GM21825 (cell line): ENCODE data around the gene CHSY1.

ENCODE experiments used
- ATAC-seq: cut with Tn5 transposase; IDR thresholded peaks from one replicate; pipeline ENCODE4 v1.9.1; 2021; ENCODE audit warnings: mild to moderate bottlenecking, moderate library complexity; ENCODE audit not compliant: unreplicated experiment

Gene CHSY1

GRCh38 chr15:101190092-101190595, 61.7 kb downstream of the CHSY1 start:
- ATAC-seq = no peak

GRCh38 chr15:101189409-101190091, 62.3 kb downstream of the CHSY1 start:
- ATAC-seq = no peak

GRCh38 chr15:101188637-101189408, 63.0 kb downstream of the CHSY1 start:
- ATAC-seq = no peak

GRCh38 chr15:101187820-101188636, 63.8 kb downstream of the CHSY1 start:
- ATAC-seq = no peak

- ATAC-seq = no peak
Measured at GRCh38 chr15:101185770-101186169, 66.1 kb downstream of the CHSY1 start.

GRCh38 chr15:101185336-101185735, 66.5 kb downstream of the CHSY1 start:
- ATAC-seq = no peak

GRCh38 chr15:101184830-101185229, 67.0 kb downstream of the CHSY1 start:
- ATAC-seq = no peak

- ATAC-seq = no peak
Measured at GRCh38 chr15:101183931-101184305, 67.9 kb downstream of the CHSY1 start.

- no peak for ATAC-seq
Measured at GRCh38 chr15:101183226-101183930, 68.5 kb downstream of the CHSY1 start.

- no peak for ATAC-seq
Measured at GRCh38 chr15:101182215-101182614, 69.6 kb downstream of the CHSY1 start.

- ATAC-seq = no peak
Measured at GRCh38 chr15:101181349-101181748, 70.5 kb downstream of the CHSY1 start.

GRCh38 chr15:101180620-101181307, 71.1 kb downstream of the CHSY1 start:
- ATAC-seq = no peak

GRCh38 chr15:101179341-101180153, 72.3 kb downstream of the CHSY1 start:
- ATAC-seq = no peak

- no peak for ATAC-seq
Measured at GRCh38 chr15:101178931-101179330, 72.9 kb downstream of the CHSY1 start.

GRCh38 chr15:101178479-101178878, 73.4 kb downstream of the CHSY1 start:
- no peak for ATAC-seq

- no peak for ATAC-seq
Measured at GRCh38 chr15:101177866-101178265, 74.0 kb downstream of the CHSY1 start.

- no peak for ATAC-seq
Measured at GRCh38 chr15:101176625-101177024, 75.2 kb downstream of the CHSY1 start.

GRCh38 chr15:101175401-101175800, 76.4 kb downstream of the CHSY1 start:
- no peak for ATAC-seq

- ATAC-seq = no peak
Measured at GRCh38 chr15:101174152-101174920, 77.5 kb downstream of the CHSY1 start.
